ENCODE data around the gene TRIM5.

DNA sequence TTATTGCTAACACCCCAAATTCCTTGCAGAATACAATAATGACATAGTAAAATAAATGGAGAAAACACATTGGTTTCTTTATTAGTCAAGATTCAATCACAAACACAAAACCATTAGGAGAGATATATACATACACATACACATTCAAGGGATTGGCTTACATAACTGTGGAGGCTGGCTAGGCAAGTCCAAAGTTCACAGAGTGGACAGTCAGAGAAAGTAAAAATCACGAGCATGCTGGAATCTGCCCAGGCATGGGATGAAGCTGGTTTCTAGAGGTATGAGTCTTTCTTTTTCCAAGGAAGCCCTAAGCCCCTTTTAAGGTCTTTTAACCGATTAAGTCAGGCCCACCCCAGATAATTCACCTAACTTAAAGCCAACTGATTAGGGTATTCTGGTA lies 37.7 kb upstream of the TRIM5 start:
- TF ChIP-seq, protein P1, sequence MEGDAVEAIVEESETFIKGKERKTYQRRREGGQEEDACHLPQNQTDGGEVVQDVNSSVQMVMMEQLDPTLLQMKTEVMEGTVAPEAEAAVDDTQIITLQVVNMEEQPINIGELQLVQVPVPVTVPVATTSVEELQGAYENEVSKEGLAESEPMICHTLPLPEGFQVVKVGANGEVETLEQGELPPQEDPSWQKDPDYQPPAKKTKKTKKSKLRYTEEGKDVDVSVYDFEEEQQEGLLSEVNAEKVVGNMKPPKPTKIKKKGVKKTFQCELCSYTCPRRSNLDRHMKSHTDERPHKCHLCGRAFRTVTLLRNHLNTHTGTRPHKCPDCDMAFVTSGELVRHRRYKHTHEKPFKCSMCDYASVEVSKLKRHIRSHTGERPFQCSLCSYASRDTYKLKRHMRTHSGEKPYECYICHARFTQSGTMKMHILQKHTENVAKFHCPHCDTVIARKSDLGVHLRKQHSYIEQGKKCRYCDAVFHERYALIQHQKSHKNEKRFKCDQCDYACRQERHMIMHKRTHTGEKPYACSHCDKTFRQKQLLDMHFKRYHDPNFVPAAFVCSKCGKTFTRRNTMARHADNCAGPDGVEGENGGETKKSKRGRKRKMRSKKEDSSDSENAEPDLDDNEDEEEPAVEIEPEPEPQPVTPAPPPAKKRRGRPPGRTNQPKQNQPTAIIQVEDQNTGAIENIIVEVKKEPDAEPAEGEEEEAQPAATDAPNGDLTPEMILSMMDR (IDR thresholded peaks at IDR 0.05), result no peak
- TF ChIP-seq POLR2A (IDR thresholded peaks at IDR 0.05), result no peak

All from adrenal gland (tissue), 5 donors.